Heart right ventricle (tissue), 16 donors: ENCODE measurements around the gene ECD. TPM values are rescaled to one million over a fixed set of nuclear protein-coding genes. Genes with fewer than 3 reads are reported as not detected.

Source experiments
- ATAC-seq, 8 donors: fragments of 200-7000 bp; cut with Tn5 transposase; one replicate each; pipeline ENCODE4 v1.9.1; 2020; ENCODE audit warnings: mild to moderate bottlenecking in 8 of 8, moderate library complexity in 8 of 8, moderate number of reproducible peaks in 1 of 8
- DNase-seq, 2 donors: peaks; one replicate each; pipeline ENCODE4 v3.0.0-alpha.2; 2020
- H3K27ac ChIP-seq, 10 donors: fragments of 200-600 bp; sonication (generic) in 2 of 10; one replicate each; pipeline versions ENCODE4 v1.5.0 to v1.8.0; 2020 to 2022; ENCODE audit warnings: mild to moderate bottlenecking in 3 of 10
- H3K27me3 ChIP-seq, 7 donors: fragments of 200-600 bp; one replicate each; pipeline ENCODE4 v1.8.0; 2021 to 2022; ENCODE audit warnings: mild to moderate bottlenecking in 2 of 7
- H3K36me3 ChIP-seq, 9 donors: fragments of 200-600 bp; sonication (generic) in 1 of 9; one replicate each; pipeline versions ENCODE4 v1.5.0 to v1.8.0; 2020 to 2022; ENCODE audit warnings: mild to moderate bottlenecking in 2 of 9
- H3K4me1 ChIP-seq, 9 donors: fragments of 200-600 bp; sonication (generic) in 1 of 9; one replicate each; pipeline versions ENCODE4 v1.5.0 to v1.8.0; 2020 to 2022; ENCODE audit warnings: mild to moderate bottlenecking in 4 of 9
- H3K4me3 ChIP-seq, 10 donors: fragments of 200-600 bp; sonication (generic) in 2 of 10; one replicate each; pipeline versions ENCODE4 v1.5.0 to v1.8.0; 2020 to 2022; ENCODE audit warnings: mild to moderate bottlenecking in 7 of 10, moderate library complexity in 2 of 10
- H3K9me3 ChIP-seq, 11 donors: fragments of 200-600 bp in 10 of 11; sonication (generic) in 2 of 11; one replicate each; pipeline versions ENCODE4 v1.5.0 to v1.8.0; 2013 to 2022; ENCODE audit warnings: mild to moderate bottlenecking in 2 of 11, control low read depth in 1 of 11, moderate library complexity in 1 of 11
- WGBS, 2 donors: extraction: QIAGEN DNeasy Blood & Tissue Kit; methylation state at CpG; one replicate each; pipeline ENCODE4 v1.1.7; 2013; ENCODE audit warnings: inconsistent platforms in 1 of 2; 5-methylcytosine and 5-hydroxymethylcytosine counted together
- intact Hi-C, 10 donors: fragments of 100-400 bp; cut with DNase I; formaldehyde crosslinking; loops; one replicate each; pipeline versions ENCODE4 v1.11.1 to v1.14.2; 2022
- polyA plus RNA-seq, 2 donors: library from polyadenylated mRNA; stranded (reverse); fragments of 200-250 nt; gene quantifications; one replicate each; pipeline ENCODE4 v1.2.3, GENCODE V29; 2013
- total RNA-seq, 10 donors: library from RNA; stranded (reverse); fragmentation: NEBNext Ultra II Directional in 3 of 10; extraction: Animal tissue kit (Norgen Biotek cat#: 25700) in 3 of 10; gene quantifications; one replicate each; pipeline versions ENCODE4 v1.2.1 to v1.2.4, GENCODE V29; 2021 to 2023
- TF ChIP-seq, protein P1 (sequence below), 9 donors: fragments of 200-600 bp; sonication (generic) in 2 of 9; IDR thresholded peaks; one replicate each; pipeline versions ENCODE4 v1.5.0 to v1.8.0; 2021 to 2022; ENCODE audit warnings: antibody characterized with exemption in 9 of 9, mild to moderate bottlenecking in 5 of 9, moderate library complexity in 1 of 9
- donor health status: Arrhythmogenic right ventricular cardiomyopathy.
- donor health status: ischemic (EF 13 %, LVEDD 7.1; RV severe dilation, severe dysfunction).
- donor health status: healthy with polysubstance abuse.
- donor health status: DM: no; HTN: yes; CAD: no.
- donor health status: DM: no; HTN: no; CAD: no.
- donor health status: ischemic (EF 25% LVEDD 6.9; RV normal size, moderate dysfunction).
- donor health status: ischemic (EF 25% LVEDD 5.7; RV mildly dilated, moderate dysfunction).
- donor health status: healthy.
- donor health status: DM: yes; HTN: yes; CAD: no.
- donor health status: Ischemic cardiomyopathy.
- donor health status: ischemic (EF 35%, LVEDD 5.7; RV mildly dilated, moderate dysfunction).
- donor health status: nonischemic (EF 11% LVEDD 7.7; RV severe dilation, severe dysfunction).
- donor health status: DM: yes; HTN: yes; CAD: no.
- donor health status: PGD.
- donor health status: ischemic (EF 29% LVEDD 5.4; RV normal size, mild dysfunction).
- donor health status: nonischemic (EF 23%, LVEDD 6.1; RV moderate dilation, normal function).

The ECD gene
- total and polyA plus RNA-seq, 12 donors, result 5.8 to 22.9 (median 18.2) TPM

DNA sequence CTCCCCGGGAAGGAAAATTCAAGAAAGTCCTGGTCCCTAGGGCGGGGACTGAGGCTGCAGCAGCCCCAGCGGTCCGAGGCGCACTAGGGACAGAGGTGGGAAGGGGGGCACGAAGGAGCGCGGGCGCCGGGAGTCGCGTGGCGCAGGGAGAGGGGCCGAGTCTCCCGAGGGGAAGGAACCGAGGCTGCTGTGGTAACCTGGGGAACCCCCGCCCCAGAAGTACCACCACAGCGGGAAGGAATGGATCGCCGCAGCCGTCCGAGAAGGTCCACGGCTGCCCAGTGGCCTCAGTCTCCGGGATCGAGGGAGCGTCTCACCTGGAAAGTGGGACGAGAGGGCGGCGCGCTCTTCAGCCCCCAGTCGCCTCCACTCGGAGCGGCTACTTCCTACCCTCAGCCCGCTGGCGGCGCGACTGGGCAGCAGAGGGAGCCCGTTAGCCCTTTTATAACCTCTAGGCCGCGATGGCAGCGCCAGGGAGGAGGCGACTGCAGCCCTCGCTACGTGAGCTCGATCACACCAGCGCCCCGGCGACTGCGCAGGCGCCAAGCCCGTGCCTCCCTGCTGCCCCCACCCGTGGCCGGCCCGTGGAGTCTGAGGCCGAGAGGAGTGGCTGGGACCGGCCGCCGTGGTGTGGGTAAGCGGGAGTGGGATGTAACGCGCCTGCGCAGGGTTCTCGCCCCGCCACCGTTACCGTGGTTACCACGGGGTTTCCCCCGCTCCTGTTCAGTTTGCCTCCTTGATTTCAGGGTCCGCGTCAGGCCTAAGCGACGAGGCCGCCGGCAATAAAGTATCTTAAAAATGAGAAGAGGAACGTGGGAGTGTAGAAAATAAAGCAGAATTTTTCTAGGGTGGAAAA lies 71.1 kb downstream of the ECD start, which contains the start of gene P4HA1:
TSS of gene P4HA1 (minus strand) at position 418 of the 856 bp plus-strand sequence. CDS start 21,983 bp downstream, outside the sequence.
- Histone ChIP-seq H3K4me3 (peak within 1 kb of the TSS; percentile 76 to 92 (median 85)), H3K36me3 (peaks cover 0 to 21% (median 0%) of the 10 kb centered on the region in 9 donors), H3K27ac (peak within 1 kb of the TSS; percentile 94 to 99 (median 96)), H3K9me3 (no peaks in the 10 kb centered on the region), H3K4me1 (peaks cover 0 to 51% (median 38%) of the 10 kb centered on the region in 9 donors), H3K27me3 (no peaks in the 10 kb centered on the region)
- 0% methylated on average over 75 of the region's 75 CpGs for WGBS, 2 donors
- intact Hi-C loops, result loop anchor here in 9 of 10 donors (1.0 to 10.0 kb wide), 7 partner anchors 14 to 68 kb away; partner anchors contain the start of genes NUDT13 (in 3 of the 9), ECD (in 1 of the 9) and FAM149B1 (in 1 of the 9)
- ATAC-seq (peak; percentile 97 to 98 (median 98)), DNase-seq (peak; percentile 99 to 100)
- TF ChIP-seq, protein P1, sequence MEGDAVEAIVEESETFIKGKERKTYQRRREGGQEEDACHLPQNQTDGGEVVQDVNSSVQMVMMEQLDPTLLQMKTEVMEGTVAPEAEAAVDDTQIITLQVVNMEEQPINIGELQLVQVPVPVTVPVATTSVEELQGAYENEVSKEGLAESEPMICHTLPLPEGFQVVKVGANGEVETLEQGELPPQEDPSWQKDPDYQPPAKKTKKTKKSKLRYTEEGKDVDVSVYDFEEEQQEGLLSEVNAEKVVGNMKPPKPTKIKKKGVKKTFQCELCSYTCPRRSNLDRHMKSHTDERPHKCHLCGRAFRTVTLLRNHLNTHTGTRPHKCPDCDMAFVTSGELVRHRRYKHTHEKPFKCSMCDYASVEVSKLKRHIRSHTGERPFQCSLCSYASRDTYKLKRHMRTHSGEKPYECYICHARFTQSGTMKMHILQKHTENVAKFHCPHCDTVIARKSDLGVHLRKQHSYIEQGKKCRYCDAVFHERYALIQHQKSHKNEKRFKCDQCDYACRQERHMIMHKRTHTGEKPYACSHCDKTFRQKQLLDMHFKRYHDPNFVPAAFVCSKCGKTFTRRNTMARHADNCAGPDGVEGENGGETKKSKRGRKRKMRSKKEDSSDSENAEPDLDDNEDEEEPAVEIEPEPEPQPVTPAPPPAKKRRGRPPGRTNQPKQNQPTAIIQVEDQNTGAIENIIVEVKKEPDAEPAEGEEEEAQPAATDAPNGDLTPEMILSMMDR (IDR thresholded peaks at IDR 0.05), result peak; percentile 33 to 92 (median 69)

DNA sequence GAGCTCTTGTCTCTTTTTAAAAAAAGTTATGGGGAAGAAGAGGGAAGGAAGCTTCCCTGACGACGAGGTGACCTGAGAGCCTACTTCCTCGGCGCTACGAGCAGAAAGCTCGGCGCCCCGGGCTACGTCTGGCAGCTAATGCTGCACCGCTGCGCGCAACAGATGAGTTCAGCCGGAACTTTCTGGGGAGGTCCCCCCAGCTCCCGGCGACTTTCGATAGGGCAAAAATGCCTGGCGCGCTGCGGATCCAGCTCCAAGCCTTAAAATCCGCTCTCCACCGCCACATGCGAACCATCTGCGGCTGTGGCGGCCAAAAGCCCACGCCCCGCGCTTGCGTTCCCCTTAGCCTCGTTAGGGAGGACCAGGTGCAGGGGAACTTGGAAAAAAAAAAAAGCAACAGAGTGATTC lies 71.8 kb downstream of the ECD start:
- H3K4me1 ChIP-seq, result peaks cover 0 to 58% (median 39%) of the 10 kb centered on the region in 9 donors
- DNase-seq (peak; percentile 54 to 70), ATAC-seq (peak; percentile 47 to 74 (median 64))
- 0% methylated on average over 29 of the region's 29 CpGs for WGBS, 2 donors
- intact Hi-C loops, result loop anchor here in 9 of 10 donors (1.0 to 10.0 kb wide), 6 partner anchors 15 to 69 kb away; partner anchors contain the start of genes NUDT13 (in 2 of the 9), ECD (in 1 of the 9) and FAM149B1 (in 1 of the 9)
- peak overlapping the region; percentile 94 to 99 (median 96) for H3K27ac ChIP-seq
- H3K9me3 ChIP-seq, result no peaks in the 10 kb centered on the region
- TF ChIP-seq, protein P1 (IDR thresholded peaks at IDR 0.05), result no peak
- H3K27me3 ChIP-seq, result no peaks in the 10 kb centered on the region
- H3K4me3 ChIP-seq, result peak overlapping the region; percentile 76 to 92 (median 85)
- H3K36me3 ChIP-seq, result peaks cover 0 to 19% (median 0%) of the 10 kb centered on the region in 9 donors

DNA sequence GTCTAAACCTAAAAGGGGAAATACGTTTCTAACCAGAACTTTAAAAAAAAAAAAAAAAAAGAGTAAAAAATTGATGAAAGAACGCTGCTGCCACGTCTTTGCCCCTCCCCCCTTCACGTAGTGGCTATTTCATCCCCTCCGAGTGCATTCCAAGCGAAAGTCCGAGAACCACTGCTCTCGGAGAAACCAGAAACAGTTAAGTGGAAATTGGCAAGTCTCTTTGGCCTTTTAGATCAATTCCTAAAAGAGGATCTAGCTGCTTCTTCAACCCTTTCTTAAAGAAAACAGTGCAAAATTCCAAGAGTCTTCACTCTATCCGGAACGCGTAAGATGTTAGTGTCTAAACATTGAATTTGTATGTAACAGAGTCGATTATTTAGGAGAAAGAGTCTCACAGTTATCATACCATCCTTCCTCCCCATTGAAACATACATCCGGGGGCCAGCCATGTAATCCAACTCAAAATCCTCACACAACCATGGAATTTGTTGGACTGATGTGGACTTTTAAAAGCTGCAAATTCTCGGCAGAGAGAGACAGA lies 72.3 kb downstream of the ECD start:
- Histone ChIP-seq H3K27ac (peak overlapping the region; percentile 94 to 99 (median 96)), H3K27me3 (no peaks in the 10 kb centered on the region), H3K36me3 (peaks cover 0 to 14% (median 0%) of the 10 kb centered on the region in 9 donors), H3K9me3 (no peaks in the 10 kb centered on the region), H3K4me1 (peaks cover 0 to 58% (median 43%) of the 10 kb centered on the region in 9 donors), H3K4me3 (peak overlapping the region; percentile 76 to 92 (median 85))
- TF ChIP-seq, protein P1 (IDR thresholded peaks at IDR 0.05), result no peak
- ATAC-seq, result peak in 3 of 8 donors; percentile 11 to 26 (median 13)
- intact Hi-C loops, result loop anchor here in 9 of 10 donors (1.0 to 10.0 kb wide), 6 partner anchors 15 to 69 kb away; partner anchors contain the start of genes NUDT13 (in 2 of the 9), ECD (in 1 of the 9) and FAM149B1 (in 1 of the 9)
- peak; percentile 26 to 66 for DNase-seq
- 0% methylated on average over 14 of the region's 14 CpGs for WGBS, 2 donors
